SK-N-SH (cell line): ENCODE results near the gene STAT6. TPM values are rescaled to one million over a fixed set of nuclear protein-coding genes. Genes with fewer than 3 reads are reported as not detected.

ENCODE experiments used
- CTCF ChIA-PET: fragments of 300-600, 350-600 bp; formaldehyde crosslinking; extraction: SDS; loops from one replicate; lab custom pipeline; 2021; lab: Yijun Ruan, JAX
- POLR2A ChIA-PET: fragments of 350-600 bp; sonication (Branson Sonifier 250); formaldehyde crosslinking; extraction: SDS; loops from one replicate; lab custom pipeline; 2020; ENCODE audit warnings: antibody characterized with exemption, inconsistent platforms; lab: Yijun Ruan, JAX
- DNase-seq: peaks from one replicate; pipeline ENCODE4 v3.0.0; 2012
- H2AFZ ChIP-seq: fragments of 200-600 bp; sonication (generic); 2 replicates; pipeline ENCODE4 v1.8.1; 2016; ENCODE audit warnings: antibody characterized with exemption, mild to moderate bottlenecking, low read depth
- H3F3A ChIP-seq: fragments of 200-600 bp; sonication (generic); replicated peaks from 2 replicates; pipeline ENCODE3; 2016; ENCODE audit warnings: antibody characterized with exemption, mild to moderate bottlenecking; ENCODE audit not compliant: insufficient read depth
- H3K27ac ChIP-seq, 2 experiments: fragments of 200-500 bp in 1 of 2; fragments of 200-600 bp in 1 of 2; sonication (Bioruptor generic) in 1 of 2; sonication (generic), shearing (Covaris generic) in 1 of 2; 2 replicates each; pipeline versions ENCODE4 v1.5.1 to v1.6.1; 2014 to 2016; ENCODE audit warnings: low read depth in 2 of 2, inconsistent platforms in 1 of 2, low read length in 1 of 2, mild to moderate bottlenecking in 1 of 2, mixed read lengths in 1 of 2
- H3K27me3 ChIP-seq: fragments of 200-600 bp; sonication (generic), shearing (Covaris generic); 2 replicates; pipeline ENCODE4 v1.6.1; 2016; ENCODE audit warnings: mixed run types; ENCODE audit not compliant: insufficient read depth
- H3K36me3 ChIP-seq, 2 experiments: fragments of 200-500 bp in 1 of 2; fragments of 200-600 bp in 1 of 2; sonication (Bioruptor generic) in 1 of 2; sonication (generic) in 1 of 2; replicated peaks in 1 of 2; 2 replicates each; pipeline versions ENCODE3 to v1.5.1; 2014 to 2016; ENCODE audit warnings: low read length in 1 of 2, mild to moderate bottlenecking in 1 of 2; ENCODE audit not compliant: insufficient read depth in 2 of 2, control insufficient read depth in 1 of 2
- H3K4me1 ChIP-seq, 2 experiments: fragments of 200-500 bp in 1 of 2; fragments of 200-600 bp in 1 of 2; sonication (Bioruptor generic) in 1 of 2; sonication (generic), shearing (Covaris generic) in 1 of 2; 2 replicates each; pipeline versions ENCODE4 v1.5.1 to v1.6.1; 2014 to 2016; ENCODE audit warnings: low read depth in 1 of 2, low read length in 1 of 2, mixed run types in 1 of 2; ENCODE audit not compliant: insufficient read depth in 2 of 2, control insufficient read depth in 1 of 2
- H3K4me2 ChIP-seq: fragments of 200-600 bp; sonication (generic), shearing (Covaris generic); 2 replicates; pipeline ENCODE4 v1.6.1; 2017; ENCODE audit warnings: mixed run types
- H3K4me3 ChIP-seq, 2 experiments: fragments of 200-500 bp in 1 of 2; fragments of 200-600 bp in 1 of 2; sonication (Bioruptor generic) in 1 of 2; sonication (generic), shearing (Covaris generic) in 1 of 2; 2 replicates each; pipeline versions ENCODE4 v1.5.1 to v1.8.1; 2014 to 2016; ENCODE audit warnings: low read depth in 2 of 2, inconsistent platforms in 1 of 2, low read length in 1 of 2, mild to moderate bottlenecking in 1 of 2, mixed read lengths in 1 of 2, moderate library complexity in 1 of 2
- H3K79me2 ChIP-seq: fragments of 200-600 bp; sonication (generic); 2 replicates; pipeline ENCODE4 v1.8.1; 2017; ENCODE audit warnings: mild to moderate bottlenecking; ENCODE audit not compliant: insufficient read depth
- H3K9ac ChIP-seq: fragments of 200-600 bp; sonication (generic); 2 replicates; pipeline ENCODE4 v1.6.1; 2017; ENCODE audit warnings: mixed run types
- H3K9me2 ChIP-seq: fragments of 200-600 bp; sonication (generic); 2 replicates; pipeline ENCODE4 v1.6.1; 2017; ENCODE audit warnings: mixed run types
- H3K9me3 ChIP-seq: fragments of 200-600 bp; sonication (generic); 2 replicates; pipeline ENCODE4 v1.6.1; 2017; ENCODE audit warnings: mixed run types, mild to moderate bottlenecking, moderate library complexity
- H4K20me1 ChIP-seq: fragments of 200-600 bp; sonication (generic); 2 replicates; pipeline ENCODE4 v1.6.1; 2017; ENCODE audit warnings: mild to moderate bottlenecking, mixed run types; ENCODE audit not compliant: insufficient read depth
- CHD2 ChIP-seq: fragments of 150-350 bp; IDR thresholded peaks from 2 replicates; pipeline ENCODE4 v1.6.1; 2018; ENCODE audit warnings: low read length; ENCODE audit not compliant: partially characterized antibody
- ELF1 ChIP-seq: IDR thresholded peaks from 2 replicates; pipeline ENCODE4 v1.4.0; 2012
- EP300 ChIP-seq, 2 experiments: IDR thresholded peaks; 2 replicates each; pipeline versions ENCODE4 v1.4.0 to v1.6.1; 2012; ENCODE audit warnings: borderline replicate concordance in 1 of 2, low read depth in 1 of 2, low read length in 1 of 2
- GABPA ChIP-seq: IDR thresholded peaks from 2 replicates; pipeline ENCODE4 v1.4.0; 2012; ENCODE audit warnings: low read depth, mild to moderate bottlenecking
- IRF3 ChIP-seq: fragments of 150-350 bp; IDR thresholded peaks from 2 replicates; pipeline ENCODE4 v1.6.1; 2016; ENCODE audit warnings: mild to moderate bottlenecking, low read depth, low read length
- JUND ChIP-seq: IDR thresholded peaks from 2 replicates; pipeline ENCODE4 v1.4.0; 2012
- MEF2A ChIP-seq: IDR thresholded peaks from 2 replicates; pipeline ENCODE4 v1.4.0; 2012; ENCODE audit warnings: low read depth, borderline replicate concordance
- NFIC ChIP-seq: IDR thresholded peaks from 2 replicates; pipeline ENCODE4 v1.4.0; 2012; ENCODE audit warnings: borderline replicate concordance
- NRF1 ChIP-seq: IDR thresholded peaks from 2 replicates; pipeline ENCODE4 v1.6.1; 2012; ENCODE audit warnings: low read depth, mild to moderate bottlenecking, low read length
- POLR2AphosphoS5 ChIP-seq: IDR thresholded peaks from 2 replicates; pipeline ENCODE4 v1.6.1; 2012; ENCODE audit warnings: low read depth, low read length
- RCOR1 ChIP-seq: fragments of 150-350 bp; IDR thresholded peaks from 2 replicates; pipeline ENCODE4 v1.6.1; 2017; ENCODE audit warnings: antibody characterized with exemption, low read length
- RFX5 ChIP-seq: IDR thresholded peaks from 2 replicates; pipeline ENCODE4 v1.6.1; 2012; ENCODE audit warnings: mild to moderate bottlenecking, improper control_type of control experiment, low read length
- RXRA ChIP-seq: IDR thresholded peaks from 2 replicates; pipeline ENCODE4 v1.4.0; 2012; ENCODE audit warnings: low read depth, mild to moderate bottlenecking, borderline replicate concordance
- SIN3A ChIP-seq: IDR thresholded peaks from 2 replicates; pipeline ENCODE4 v1.6.1; 2012; ENCODE audit warnings: low read depth, mild to moderate bottlenecking, low read length, moderate library complexity, borderline replicate concordance
- SMC3 ChIP-seq: IDR thresholded peaks from 2 replicates; pipeline ENCODE4 v1.6.1; 2012; ENCODE audit warnings: low read depth, low read length, improper control_type of control experiment
- TAF1 ChIP-seq: IDR thresholded peaks from 2 replicates; pipeline ENCODE4 v1.6.1; 2012; ENCODE audit warnings: low read depth, mild to moderate bottlenecking, low read length, moderate library complexity, borderline replicate concordance
- TCF12 ChIP-seq: IDR thresholded peaks from 2 replicates; pipeline ENCODE4 v1.4.0; 2012
- USF1 ChIP-seq: IDR thresholded peaks from 2 replicates; pipeline ENCODE4 v1.4.0; 2012; ENCODE audit warnings: low read depth, borderline replicate concordance
- USF2 ChIP-seq: fragments of 150-350 bp; IDR thresholded peaks from 2 replicates; pipeline ENCODE4 v1.6.1; 2017; ENCODE audit warnings: antibody characterized with exemption, low read length, low read depth, borderline replicate concordance
- YY1 ChIP-seq: IDR thresholded peaks from 2 replicates; pipeline ENCODE4 v1.4.0; 2012; ENCODE audit warnings: low read depth, mild to moderate bottlenecking
- ZBTB33 ChIP-seq: IDR thresholded peaks from 2 replicates; pipeline ENCODE4 v1.4.0; 2012; ENCODE audit warnings: low read depth, borderline replicate concordance
- WGBS: methylation state at CpG from one replicate; pipeline ENCODE4 v1.1.6; 2017; ENCODE audit warnings: low lambda C conversion rate; 5-methylcytosine and 5-hydroxymethylcytosine counted together
- polyA plus RNA-seq, 3 experiments: library from polyadenylated mRNA; depleted of rRNA; stranded (reverse); fragments of >200 nt; gene quantifications; 2 replicates each; pipeline ENCODE4 v1.2.3, GENCODE V29; 2012
- TF ChIP-seq, protein P1 (sequence below): IDR thresholded peaks from 2 replicates; pipeline ENCODE4 v1.4.0; 2012; ENCODE audit warnings: low read depth

Gene STAT6
- polyA plus RNA-seq, 1 of the 3 experiments (the other 2 are of a cell fraction): 0.15 TPM

DNA sequence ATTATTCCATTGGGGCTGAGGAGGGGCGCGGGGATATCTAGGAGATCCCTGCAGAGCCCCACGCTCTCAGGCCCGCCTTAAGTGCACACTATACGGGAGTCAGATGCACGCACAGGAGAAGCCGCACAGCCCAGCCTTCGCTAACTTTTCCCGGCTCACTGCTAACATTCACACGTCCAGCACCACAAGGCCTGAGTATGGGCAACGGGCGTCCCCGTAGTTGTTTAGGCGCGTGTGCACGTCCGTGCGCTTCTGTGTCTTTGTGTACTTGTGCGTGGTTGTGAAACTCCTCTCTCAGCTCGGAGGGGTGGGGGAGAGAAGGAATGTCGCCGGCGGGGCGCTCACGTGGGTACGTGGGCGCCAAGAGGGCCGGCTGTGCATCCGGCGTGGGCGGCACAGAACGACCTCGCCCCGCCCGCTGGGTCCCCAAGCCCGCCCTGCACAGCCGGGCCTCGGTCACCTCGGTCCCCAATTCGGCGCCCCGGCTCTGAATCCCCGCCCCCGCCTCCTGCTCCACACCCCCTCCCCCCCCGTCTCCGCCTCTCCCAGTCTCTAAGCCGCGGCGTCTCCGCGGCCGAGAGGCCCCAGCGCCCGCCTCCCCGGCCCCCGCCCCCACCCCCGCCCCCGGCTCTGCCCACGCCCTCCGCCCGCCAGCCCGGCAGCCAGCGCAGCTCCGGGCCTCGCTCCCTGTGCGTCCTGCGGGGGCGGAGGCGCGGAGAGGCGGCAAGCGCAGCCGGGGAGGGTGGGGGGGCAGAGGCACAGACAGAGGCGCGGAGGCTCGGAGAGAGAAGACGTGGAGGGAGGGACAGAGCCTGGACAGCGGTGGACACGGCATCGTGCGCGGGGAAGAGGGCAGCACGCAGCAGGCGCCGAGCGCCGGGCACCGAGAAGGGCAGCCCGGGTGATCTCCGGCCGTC lies 22.6 kb downstream of the STAT6 start, which contains the start of gene NAB2 (continued):
- TF ChIP-seq USF2 (peak; percentile 38; the same call in 1 of the 2 replicates), SIN3A (no peak), USF1 (peak; percentile 83), RXRA (no peak), RCOR1 (no peak), TAF1 (peak; percentile 76), ZBTB33 (no peak), ELF1 (no peak), EP300 (IDR thresholded peaks at IDR 0.05; ENCODE audit: borderline replicate concordance in 1 of 2, low read depth in 1 of 2, low read length in 1 of 2) (no peak)
- TF ChIP-seq, protein P1, sequence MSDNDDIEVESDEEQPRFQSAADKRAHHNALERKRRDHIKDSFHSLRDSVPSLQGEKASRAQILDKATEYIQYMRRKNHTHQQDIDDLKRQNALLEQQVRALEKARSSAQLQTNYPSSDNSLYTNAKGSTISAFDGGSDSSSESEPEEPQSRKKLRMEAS: peak; percentile 90

- TF ChIP-seq RFX5 (no peak), YY1 (no peak), IRF3 (no peak), RCOR1 (0 out of 2 replicates have a peak, but pooled peaks have one; percentile 8), GABPA (peak; percentile 47), EP300 (IDR thresholded peaks at IDR 0.05; ENCODE audit: borderline replicate concordance in 1 of 2, low read depth in 1 of 2, low read length in 1 of 2) (no peak), MEF2A (no peak), CHD2 (no peak), ZBTB33 (no peak), TCF12 (peak; percentile 63; the same call in 1 of the 2 replicates), JUND (no peak; the same call in 1 of the 2 replicates), POLR2AphosphoS5 (peak; percentile 56), NFIC (no peak), TAF1 (peak; percentile 51; the same call in 1 of the 2 replicates), NRF1 (no peak), SMC3 (no peak)
- TF ChIP-seq, all 33 proteins: peak for 5
- ChIA-PET POLR2A (interaction anchor here (1.5 kb wide), 1 partner anchor 9 kb away, joined by 5 read pairs; the partner anchor contains the start of gene NEMP1), CTCF (interaction anchor here (1.2 to 23.2 kb wide), 6 partner anchors 13 to 126 kb away, joined by 3 to 339 read pairs (median 6); partner anchors contain the start of genes LRP1, NEMP1 and STAT6)
- Histone ChIP-seq H3F3A (peaks cover 43% of the 10 kb centered on the region), H3K36me3 (peaks cover 19% of the 10 kb centered on the region in 2 experiments), H3K4me3 (peak overlapping the region; percentile 73 to 82), H2AFZ (peak overlapping the region; percentile 72), H4K20me1 (peaks cover 25% of the 10 kb centered on the region), H3K9ac (peak overlapping the region; percentile 86), H3K27me3 (no peaks in the 10 kb centered on the region), H3K79me2 (peaks cover 38% of the 10 kb centered on the region), H3K4me1 (peaks cover 22 to 23% of the 10 kb centered on the region in 2 experiments; a peak in 2 of 4 replicates), H3K27ac (peak overlapping the region; percentile 96 to 98), H3K9me2 (no peaks in the 10 kb centered on the region), H3K4me2 (peak overlapping the region; percentile 92), H3K9me3 (no peaks in the 10 kb centered on the region)
- WGBS: 1% methylated on average over 14 of the region's 37 CpGs
- peak; percentile 82 for DNase-seq
These were observed 23.3 kb downstream of the STAT6 start for GRCh38 chr12:57087691-57088353.
